ENCODE results near the gene OR10A5. TPM values are rescaled to one million over a fixed set of nuclear protein-coding genes. Genes with fewer than 3 reads are reported as not detected.
"Not testable (repeated sequence)": the region's sequence is repeated elsewhere in the genome, so short reads cannot be mapped to it uniquely, and the experiment has no call there.

The OR10A5 gene
- total and polyA plus RNA-seq, 4 experiments from 2014 or later = not detected

GRCh38 chr11:6871278-6871677 lies 25.8 kb downstream of the OR10A5 start:
- ChIA-PET POLR2A (ENCODE audit: partially characterized antibody) (no interaction called here), CTCF (ENCODE audit: partially characterized antibody) (no interaction called here)
- Histone ChIP-seq H3K9me3 (ENCODE audit: control insufficient read depth in 1 of 2, low read length in 2 of 2) (no peaks in the 10 kb centered on the region), H3K4me1 (ENCODE audit: insufficient read depth, low read length) (no peaks in the 10 kb centered on the region), H3K4me3 (ENCODE audit: low read length in 2 of 2) (no peak overlapping the region), H3K36me3 (ENCODE audit: insufficient read depth, low read length) (no peaks in the 10 kb centered on the region), H3K27me3 (ENCODE audit: insufficient read depth, low read length) (no peaks in the 10 kb centered on the region), H3K27ac (ENCODE audit: low read depth, low read length) (no peak overlapping the region)
- Mint-ChIP-seq H3K27me3 (peaks cover 12 to 13% of the 10 kb centered on the region in 2 donors), H3K36me3 (no peaks in the 10 kb centered on the region), H3K9me3 (peaks cover 0 to 3% (median 0%) of the 10 kb centered on the region in 8 donors), H3K27ac (no peak overlapping the region), H3K4me3 (no peak overlapping the region), H3K4me1 (peaks cover 0 to 1% (median 0%) of the 10 kb centered on the region in 4 donors)
- intact Hi-C loops (cut with micrococcal nuclease) = no loop called here
- no peak for DNase-seq

GRCh38 chr11:6875761-6876160 lies 30.3 kb downstream of the OR10A5 start:
- Histone ChIP-seq H3K4me1 (ENCODE audit: insufficient read depth, low read length) (no peaks in the 10 kb centered on the region), H3K27me3 (ENCODE audit: insufficient read depth, low read length) (no peaks in the 10 kb centered on the region), H3K9me3 (ENCODE audit: control insufficient read depth in 1 of 2, low read length in 2 of 2) (no peaks in the 10 kb centered on the region), H3K27ac (ENCODE audit: low read depth, low read length) (no peak overlapping the region), H3K4me3 (ENCODE audit: low read length in 2 of 2) (no peak overlapping the region), H3K36me3 (ENCODE audit: insufficient read depth, low read length) (no peaks in the 10 kb centered on the region)
- peaks cover 0 to 1% (median 0%) of the 10 kb centered on the region in 4 donors for H3K4me1 Mint-ChIP-seq
- ChIA-PET CTCF (ENCODE audit: partially characterized antibody) (interaction anchor here (1.4 kb wide), 1 partner anchor 63 kb away, joined by 3 read pairs; no protein-coding TSS in a partner anchor), POLR2A (ENCODE audit: partially characterized antibody) (no interaction called here)
- no peak overlapping the region for H3K27ac Mint-ChIP-seq
- no peaks in the 10 kb centered on the region for H3K36me3 Mint-ChIP-seq
- intact Hi-C loops (cut with micrococcal nuclease) = no loop called here
- no peak overlapping the region for H3K4me3 Mint-ChIP-seq
- no peak for DNase-seq
- peaks cover 5 to 14% of the 10 kb centered on the region in 2 donors for H3K27me3 Mint-ChIP-seq
- peaks cover 0 to 7% (median 2%) of the 10 kb centered on the region in 8 donors for H3K9me3 Mint-ChIP-seq

GRCh38 chr11:6876325-6876724 lies 30.8 kb downstream of the OR10A5 start, which contains the start of gene OR10A4:
Gene OR10A4 (plus strand): TSS chr11:6876625. CDS start chr11:6876648, 23 bp downstream.
- Mint-ChIP-seq H3K9me3 (peaks cover 0 to 7% (median under 1%) of the 10 kb centered on the region in 8 donors), H3K27me3 (peaks cover 3 to 13% of the 10 kb centered on the region in 2 donors), H3K36me3 (no peaks in the 10 kb centered on the region), H3K4me3 (no peak within 1 kb of the TSS), H3K27ac (no peak within 1 kb of the TSS), H3K4me1 (peaks cover 0 to under 1% (median 0%) of the 10 kb centered on the region in 4 donors)
- Histone ChIP-seq H3K27me3 (ENCODE audit: insufficient read depth, low read length) (no peaks in the 10 kb centered on the region), H3K4me3 (ENCODE audit: low read length in 2 of 2) (no peak within 1 kb of the TSS), H3K36me3 (ENCODE audit: insufficient read depth, low read length) (no peaks in the 10 kb centered on the region), H3K4me1 (ENCODE audit: insufficient read depth, low read length) (no peaks in the 10 kb centered on the region), H3K9me3 (ENCODE audit: control insufficient read depth in 1 of 2, low read length in 2 of 2) (no peaks in the 10 kb centered on the region), H3K27ac (ENCODE audit: low read depth, low read length) (no peak within 1 kb of the TSS)
- ChIA-PET POLR2A (ENCODE audit: partially characterized antibody) (no interaction called here), CTCF (ENCODE audit: partially characterized antibody) (interaction anchor here (1.4 kb wide), 1 partner anchor 64 kb away, joined by 3 read pairs; no protein-coding TSS in a partner anchor)
- intact Hi-C loops (cut with micrococcal nuclease) = no loop called here
- no peak for DNase-seq

- Mint-ChIP-seq H3K9me3 (peaks cover 0 to 7% (median 0%) of the 10 kb centered on the region in 8 donors), H3K4me3 (no peak overlapping the region), H3K27ac (no peak overlapping the region), H3K4me1 (no peaks in the 10 kb centered on the region), H3K27me3 (peaks cover 5 to 10% of the 10 kb centered on the region in 2 donors), H3K36me3 (no peaks in the 10 kb centered on the region)
- CTCF ChIA-PET (ENCODE audit: partially characterized antibody) = no interaction called here
- H3K4me1 ChIP-seq (ENCODE audit: insufficient read depth, low read length) = no peaks in the 10 kb centered on the region
- no peaks in the 10 kb centered on the region for H3K36me3 ChIP-seq (ENCODE audit: insufficient read depth, low read length)
- H3K27me3 ChIP-seq (ENCODE audit: insufficient read depth, low read length) = no peaks in the 10 kb centered on the region
- no peak for DNase-seq
- no peak overlapping the region for H3K27ac ChIP-seq (ENCODE audit: low read depth, low read length)
- POLR2A ChIA-PET (ENCODE audit: partially characterized antibody) = no interaction called here
- no peaks in the 10 kb centered on the region for H3K9me3 ChIP-seq (ENCODE audit: control insufficient read depth in 1 of 2, low read length in 2 of 2)
- no peak overlapping the region for H3K4me3 ChIP-seq (ENCODE audit: low read length in 2 of 2)
- intact Hi-C loops (cut with micrococcal nuclease) = no loop called here
Measured at GRCh38 chr11:6876914-6877313, 31.4 kb downstream of the OR10A5 start.

- H3K36me3 Mint-ChIP-seq = no peaks in the 10 kb centered on the region
- ChIA-PET POLR2A (ENCODE audit: partially characterized antibody) (no interaction called here), CTCF (ENCODE audit: partially characterized antibody) (no interaction called here)
- H3K9me3 Mint-ChIP-seq = peaks cover 0 to 8% (median under 1%) of the 10 kb centered on the region in 8 donors
- H3K4me3 Mint-ChIP-seq = no peak overlapping the region
- no peak overlapping the region for H3K27ac Mint-ChIP-seq
- no peak for DNase-seq
- H3K4me1 Mint-ChIP-seq = no peaks in the 10 kb centered on the region
- H3K27me3 ChIP-seq (ENCODE audit: insufficient read depth, low read length) = peaks cover 10% of the 10 kb centered on the region
- H3K36me3 ChIP-seq (ENCODE audit: insufficient read depth, low read length) = no peaks in the 10 kb centered on the region
- no peak overlapping the region for H3K27ac ChIP-seq (ENCODE audit: low read depth, low read length)
- intact Hi-C loops (cut with micrococcal nuclease) = no loop called here
- H3K27me3 Mint-ChIP-seq = peaks cover 9 to 10% of the 10 kb centered on the region in 2 donors
- no peaks in the 10 kb centered on the region for H3K4me1 ChIP-seq (ENCODE audit: insufficient read depth, low read length)
- no peaks in the 10 kb centered on the region for H3K9me3 ChIP-seq (ENCODE audit: control insufficient read depth in 1 of 2, low read length in 2 of 2)
- no peak overlapping the region for H3K4me3 ChIP-seq (ENCODE audit: low read length in 2 of 2)
Measured at GRCh38 chr11:6882751-6883150, 37.3 kb downstream of the OR10A5 start.

- H3K4me1 ChIP-seq (ENCODE audit: insufficient read depth, low read length); H3K4me3 Mint-ChIP-seq; CTCF ChIA-PET (ENCODE audit: partially characterized antibody); H3K36me3 ChIP-seq (ENCODE audit: insufficient read depth, low read length); DNase-seq; H3K4me1 Mint-ChIP-seq; H3K27ac ChIP-seq (ENCODE audit: low read depth, low read length); H3K27ac Mint-ChIP-seq; H3K4me3 ChIP-seq (ENCODE audit: low read length in 2 of 2); H3K36me3 Mint-ChIP-seq; POLR2A ChIA-PET (ENCODE audit: partially characterized antibody); intact Hi-C loops (cut with micrococcal nuclease); H3K9me3 ChIP-seq (ENCODE audit: control insufficient read depth in 1 of 2, low read length in 2 of 2); H3K9me3 Mint-ChIP-seq; H3K27me3 ChIP-seq (ENCODE audit: insufficient read depth, low read length): not testable (repeated sequence)
- H3K27me3 Mint-ChIP-seq = peaks cover 9 to 15% of the 10 kb centered on the region in 2 donors
Measured at GRCh38 chr11:6887711-6888110, 42.2 kb downstream of the OR10A5 start.

- Histone ChIP-seq H3K36me3 (ENCODE audit: insufficient read depth, low read length) (no peaks in the 10 kb centered on the region), H3K4me1 (ENCODE audit: insufficient read depth, low read length) (no peaks in the 10 kb centered on the region), H3K27me3 (ENCODE audit: insufficient read depth, low read length) (peaks cover 7% of the 10 kb centered on the region), H3K9me3 (ENCODE audit: control insufficient read depth in 1 of 2, low read length in 2 of 2) (no peaks in the 10 kb centered on the region), H3K4me3 (ENCODE audit: low read length in 2 of 2) (no peak overlapping the region), H3K27ac (ENCODE audit: low read depth, low read length) (no peak overlapping the region)
- Mint-ChIP-seq H3K27me3 (peaks cover 8 to 9% of the 10 kb centered on the region in 2 donors), H3K36me3 (no peaks in the 10 kb centered on the region), H3K4me3 (no peak overlapping the region), H3K4me1 (no peaks in the 10 kb centered on the region), H3K9me3 (peaks cover 0 to 8% (median 2%) of the 10 kb centered on the region in 8 donors), H3K27ac (no peak overlapping the region)
- ChIA-PET POLR2A (ENCODE audit: partially characterized antibody) (interaction anchor here (0.8 kb wide), 1 partner anchor 28 kb away, joined by 3 read pairs; no protein-coding TSS in a partner anchor), CTCF (ENCODE audit: partially characterized antibody) (no interaction called here)
- DNase-seq = no peak
- intact Hi-C loops (cut with micrococcal nuclease) = no loop called here
Measured at GRCh38 chr11:6888830-6889229, 43.3 kb downstream of the OR10A5 start.
